HepG2 (cell line): ENCODE measurements around the gene BRK1. TPM values are rescaled to one million over a fixed set of nuclear protein-coding genes. Genes with fewer than 3 reads are reported as not detected.

Source experiments
- GABPA ChIP-seq, 2 experiments: IDR thresholded peaks; 2 replicates each; pipeline ENCODE4 v1.6.1; 2011 to 2016; ENCODE audit warnings: low read depth in 2 of 2, low read length in 1 of 2, missing biosample characterization in 1 of 2, missing genetic modification characterization in 1 of 2
- HDAC1 ChIP-seq: sonication (generic); formaldehyde crosslinking; IDR thresholded peaks from 2 replicates; pipeline ENCODE4 v1.5.1; 2020; ENCODE audit warnings: mild to moderate bottlenecking, missing genetic modification reagents
- KMT2B ChIP-seq: IDR thresholded peaks from 2 replicates; pipeline ENCODE4 v1.6.1; 2016; ENCODE audit warnings: missing genetic modification reagents, missing compliant biosample characterization
- NCOA1 ChIP-seq: sonication (generic); formaldehyde crosslinking; IDR thresholded peaks from 2 replicates; pipeline ENCODE4 v1.9.0; 2021; ENCODE audit warnings: missing genetic modification reagents
- RAD51 ChIP-seq: fragments of 450-650 bp; IDR thresholded peaks from 2 replicates; pipeline ENCODE4 v1.6.1; 2016; ENCODE audit warnings: borderline replicate concordance
- RFX3 ChIP-seq: IDR thresholded peaks from 2 replicates; pipeline ENCODE4 v1.6.1; 2016; ENCODE audit warnings: missing biosample characterization, missing genetic modification reagents
- SIN3B ChIP-seq: fragments of 150-350 bp; IDR thresholded peaks from 2 replicates; pipeline ENCODE4 v1.6.1; 2014; ENCODE audit warnings: low read length
- SIX4 ChIP-seq: sonication (generic); formaldehyde crosslinking; IDR thresholded peaks from 2 replicates; pipeline ENCODE4 v1.4.0; 2020; ENCODE audit warnings: missing genetic modification reagents
- SOX6 ChIP-seq, 2 experiments: fragments of 450-650 bp in 1 of 2; sonication (generic) in 1 of 2; formaldehyde crosslinking in 1 of 2; IDR thresholded peaks; 2 replicates each; pipeline versions ENCODE4 v1.4.0 to v1.6.1; 2017 to 2020; ENCODE audit warnings: antibody characterized with exemption in 1 of 2, mild to moderate bottlenecking in 1 of 2, missing genetic modification reagents in 1 of 2
- TCF7L2 ChIP-seq: IDR thresholded peaks from 2 replicates; pipeline ENCODE4 v1.6.1; 2011; ENCODE audit warnings: mild to moderate bottlenecking, low read depth, low read length, moderate library complexity
- ZFYVE20 ChIP-seq: sonication (generic); formaldehyde crosslinking; IDR thresholded peaks from 2 replicates; pipeline ENCODE4 v1.8.0; 2023; ENCODE audit warnings: low read depth, mild to moderate bottlenecking, moderate library complexity, missing genetic modification reagents, borderline replicate concordance
- ZNF20 ChIP-seq: sonication (generic); formaldehyde crosslinking; IDR thresholded peaks from 2 replicates; pipeline ENCODE4 v1.4.0; 2020; ENCODE audit warnings: mild to moderate bottlenecking, moderate library complexity, missing genetic modification reagents
- ZNF451 ChIP-seq: sonication (generic); formaldehyde crosslinking; IDR thresholded peaks from 2 replicates; pipeline ENCODE4 v1.5.0; 2020; ENCODE audit warnings: mild to moderate bottlenecking, missing genetic modification reagents
- ZNF530 ChIP-seq: sonication (generic); formaldehyde crosslinking; IDR thresholded peaks from 2 replicates; pipeline ENCODE4 v1.5.0; 2020; ENCODE audit warnings: low read depth, mild to moderate bottlenecking, missing genetic modification reagents
- polyA plus RNA-seq, 8 experiments: library from polyadenylated mRNA; depleted of rRNA in 3 of 8; stranded (reverse) in 7 of 8; unstranded in 1 of 8; fragments of >200 nt; fragmentation: Illumina TruSeq in 4 of 8; extraction: Trizol in 4 of 8; gene quantifications; 2 replicates each; pipeline versions ENCODE4 v1.2.1 to v1.2.3, GENCODE V29; 2011 to 2016; ENCODE audit warnings: low read depth in 4 of 8, missing spikeins in 1 of 8, mixed read lengths in 1 of 8; ENCODE audit not compliant: insufficient read depth in 1 of 8
- total RNA-seq, 5 experiments: library from RNA; depleted of rRNA; stranded (reverse); fragments of >200 nt; fragmentation: Illumina TruSeq; extraction: Trizol; gene quantifications; 2 replicates each; pipeline ENCODE4 v1.2.3, GENCODE V29; 2016; ENCODE audit warnings: low read depth in 1 of 5
- TF ChIP-seq, protein P1 (sequence below): sonication (generic); formaldehyde crosslinking; IDR thresholded peaks from 2 replicates; pipeline ENCODE4 v1.5.0; 2020; ENCODE audit warnings: missing genetic modification reagents, mild to moderate bottlenecking, borderline replicate concordance
- TF ChIP-seq, protein P2 (sequence below): sonication (generic); formaldehyde crosslinking; IDR thresholded peaks from 2 replicates; pipeline ENCODE4 v1.4.0; 2020; ENCODE audit warnings: mild to moderate bottlenecking, missing genetic modification reagents
- TF ChIP-seq, protein P3 (sequence below): IDR thresholded peaks from 2 replicates; pipeline ENCODE4 v1.6.1; 2016; ENCODE audit warnings: missing biosample characterization, missing genetic modification reagents, low read depth
- TF ChIP-seq, protein P4 (sequence below): sonication (generic); formaldehyde crosslinking; IDR thresholded peaks from 2 replicates; pipeline ENCODE4 v1.4.0; 2020; ENCODE audit warnings: missing genetic modification reagents, borderline replicate concordance
- TF ChIP-seq, protein P5 (sequence below): sonication (generic); formaldehyde crosslinking; IDR thresholded peaks from 2 replicates; pipeline ENCODE4 v1.4.0; 2020; ENCODE audit warnings: missing genetic modification reagents, borderline replicate concordance
- TF ChIP-seq, protein P6 (sequence below): sonication (generic); formaldehyde crosslinking; IDR thresholded peaks from 2 replicates; pipeline ENCODE4 v1.9.0; 2022; ENCODE audit warnings: low read depth, missing genetic modification reagents

Gene BRK1
- total and polyA plus RNA-seq, 2 of the 13 experiments (the other 11 are each of a cell fraction or from before 2014, with no cell fraction given): 118 to 155 TPM

DNA sequence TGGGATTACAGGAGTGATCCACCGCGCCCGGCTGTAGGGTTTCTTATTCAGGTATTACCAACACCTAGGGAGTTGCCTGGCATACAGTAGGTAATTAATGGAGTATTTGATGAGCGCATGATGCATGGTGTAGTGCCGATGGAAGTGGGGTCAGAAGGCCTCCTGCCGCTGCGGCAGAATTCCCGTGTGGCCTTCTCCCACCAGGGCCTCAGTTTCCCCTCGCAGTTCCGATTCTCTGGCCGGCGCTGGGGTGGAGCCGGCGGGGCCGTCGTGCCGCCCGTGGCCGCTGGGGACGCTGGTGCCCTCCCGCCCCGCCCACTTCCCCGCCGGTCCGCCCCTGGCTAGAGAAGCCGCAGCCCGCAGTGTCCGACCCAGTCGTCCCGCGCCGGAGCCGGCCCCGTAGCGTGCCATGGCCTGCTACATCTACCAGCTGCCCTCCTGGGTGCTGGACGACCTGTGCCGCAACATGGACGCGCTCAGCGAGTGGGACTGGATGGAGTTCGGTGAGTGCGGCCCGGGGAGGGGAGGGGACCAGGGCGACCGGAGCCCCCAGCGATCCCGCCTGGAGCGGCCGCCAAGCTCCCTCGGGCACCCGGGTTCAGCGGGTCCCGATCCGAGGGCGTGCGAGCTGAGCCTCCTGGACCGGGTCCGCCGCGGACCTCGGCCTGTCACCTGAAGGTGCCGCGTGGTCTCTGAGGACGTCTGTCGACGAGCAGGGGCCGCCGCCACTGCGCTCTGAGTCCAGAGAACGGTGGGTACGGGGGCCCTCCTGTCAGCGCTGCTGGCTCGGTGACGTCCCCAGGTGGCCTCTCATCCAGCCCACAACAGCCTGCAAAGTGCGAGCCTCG, 49.3 kb downstream of the BRK1 start, which contains the start of gene IRAK2 (continued):
- TF ChIP-seq SOX6 (IDR thresholded peaks at IDR 0.05) (no peak), SOX6 (CRISPR knock-in tag; IDR thresholded peaks at IDR 0.05) (no peak), KMT2B (CRISPR knock-in tag) (no peak), ZNF20 (no peak), RAD51 (no peak), ZNF451 (peak; percentile 72; the same call in 1 of the 2 replicates), RFX3 (no peak), NCOA1 (no peak), HDAC1 (CRISPR knock-in tag) (peak; percentile 75; the same call in 1 of the 2 replicates), SIX4 (CRISPR knock-in tag) (no peak), ZFYVE20 (no peak), ZNF530 (CRISPR knock-in tag) (peak; percentile 46; the same call in 1 of the 2 replicates), TCF7L2 (no peak), GABPA (IDR thresholded peaks at IDR 0.05; ENCODE audit: low read depth, low read length) (no peak), GABPA (CRISPR knock-in tag; IDR thresholded peaks at IDR 0.05; ENCODE audit: low read depth) (no peak), SIN3B (no peak)
- TF ChIP-seq, protein P1, sequence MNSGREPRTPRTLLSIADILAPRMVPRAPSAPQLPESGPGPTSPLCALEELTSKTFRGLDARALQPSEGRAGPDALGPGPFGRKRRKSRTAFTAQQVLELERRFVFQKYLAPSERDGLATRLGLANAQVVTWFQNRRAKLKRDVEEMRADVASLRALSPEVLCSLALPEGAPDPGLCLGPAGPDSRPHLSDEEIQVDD: no peak
- TF ChIP-seq, protein P2, sequence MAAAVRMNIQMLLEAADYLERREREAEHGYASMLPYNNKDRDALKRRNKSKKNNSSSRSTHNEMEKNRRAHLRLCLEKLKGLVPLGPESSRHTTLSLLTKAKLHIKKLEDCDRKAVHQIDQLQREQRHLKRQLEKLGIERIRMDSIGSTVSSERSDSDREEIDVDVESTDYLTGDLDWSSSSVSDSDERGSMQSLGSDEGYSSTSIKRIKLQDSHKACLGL (CRISPR knock-in tag): peak; percentile 92
- TF ChIP-seq, protein P3, sequence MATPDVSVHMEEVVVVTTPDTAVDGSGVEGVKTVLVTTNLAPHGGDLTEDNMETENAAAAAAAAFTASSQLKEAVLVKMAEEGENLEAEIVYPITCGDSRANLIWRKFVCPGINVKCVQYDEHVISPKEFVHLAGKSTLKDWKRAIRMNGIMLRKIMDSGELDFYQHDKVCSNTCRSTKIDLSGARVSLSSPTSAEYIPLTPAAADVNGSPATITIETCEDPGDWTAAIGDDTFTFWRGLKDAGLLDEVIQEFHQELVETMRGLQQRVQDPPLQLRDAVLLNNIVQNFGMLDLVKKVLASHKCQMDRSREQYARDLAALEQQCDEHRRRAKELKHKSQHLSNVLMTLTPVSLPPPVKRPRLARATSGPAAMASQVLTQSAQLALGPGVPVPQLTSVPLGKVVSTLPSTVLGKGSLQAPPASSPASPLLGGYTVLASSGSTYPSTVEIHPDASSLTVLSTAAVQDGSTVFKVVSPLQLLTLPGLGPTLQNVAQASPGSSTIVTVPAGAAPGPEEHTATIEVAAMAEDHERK (CRISPR knock-in tag): no peak
- TF ChIP-seq, protein P4, sequence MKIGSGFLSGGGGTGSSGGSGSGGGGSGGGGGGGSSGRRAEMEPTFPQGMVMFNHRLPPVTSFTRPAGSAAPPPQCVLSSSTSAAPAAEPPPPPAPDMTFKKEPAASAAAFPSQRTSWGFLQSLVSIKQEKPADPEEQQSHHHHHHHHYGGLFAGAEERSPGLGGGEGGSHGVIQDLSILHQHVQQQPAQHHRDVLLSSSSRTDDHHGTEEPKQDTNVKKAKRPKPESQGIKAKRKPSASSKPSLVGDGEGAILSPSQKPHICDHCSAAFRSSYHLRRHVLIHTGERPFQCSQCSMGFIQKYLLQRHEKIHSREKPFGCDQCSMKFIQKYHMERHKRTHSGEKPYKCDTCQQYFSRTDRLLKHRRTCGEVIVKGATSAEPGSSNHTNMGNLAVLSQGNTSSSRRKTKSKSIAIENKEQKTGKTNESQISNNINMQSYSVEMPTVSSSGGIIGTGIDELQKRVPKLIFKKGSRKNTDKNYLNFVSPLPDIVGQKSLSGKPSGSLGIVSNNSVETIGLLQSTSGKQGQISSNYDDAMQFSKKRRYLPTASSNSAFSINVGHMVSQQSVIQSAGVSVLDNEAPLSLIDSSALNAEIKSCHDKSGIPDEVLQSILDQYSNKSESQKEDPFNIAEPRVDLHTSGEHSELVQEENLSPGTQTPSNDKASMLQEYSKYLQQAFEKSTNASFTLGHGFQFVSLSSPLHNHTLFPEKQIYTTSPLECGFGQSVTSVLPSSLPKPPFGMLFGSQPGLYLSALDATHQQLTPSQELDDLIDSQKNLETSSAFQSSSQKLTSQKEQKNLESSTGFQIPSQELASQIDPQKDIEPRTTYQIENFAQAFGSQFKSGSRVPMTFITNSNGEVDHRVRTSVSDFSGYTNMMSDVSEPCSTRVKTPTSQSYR (CRISPR knock-in tag): no peak
- TF ChIP-seq, protein P5, sequence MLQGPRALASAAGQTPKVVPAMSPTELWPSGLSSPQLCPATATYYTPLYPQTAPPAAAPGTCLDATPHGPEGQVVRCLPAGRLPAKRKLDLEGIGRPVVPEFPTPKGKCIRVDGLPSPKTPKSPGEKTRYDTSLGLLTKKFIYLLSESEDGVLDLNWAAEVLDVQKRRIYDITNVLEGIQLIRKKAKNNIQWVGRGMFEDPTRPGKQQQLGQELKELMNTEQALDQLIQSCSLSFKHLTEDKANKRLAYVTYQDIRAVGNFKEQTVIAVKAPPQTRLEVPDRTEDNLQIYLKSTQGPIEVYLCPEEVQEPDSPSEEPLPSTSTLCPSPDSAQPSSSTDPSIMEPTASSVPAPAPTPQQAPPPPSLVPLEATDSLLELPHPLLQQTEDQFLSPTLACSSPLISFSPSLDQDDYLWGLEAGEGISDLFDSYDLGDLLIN: no peak
- TF ChIP-seq, protein P6, sequence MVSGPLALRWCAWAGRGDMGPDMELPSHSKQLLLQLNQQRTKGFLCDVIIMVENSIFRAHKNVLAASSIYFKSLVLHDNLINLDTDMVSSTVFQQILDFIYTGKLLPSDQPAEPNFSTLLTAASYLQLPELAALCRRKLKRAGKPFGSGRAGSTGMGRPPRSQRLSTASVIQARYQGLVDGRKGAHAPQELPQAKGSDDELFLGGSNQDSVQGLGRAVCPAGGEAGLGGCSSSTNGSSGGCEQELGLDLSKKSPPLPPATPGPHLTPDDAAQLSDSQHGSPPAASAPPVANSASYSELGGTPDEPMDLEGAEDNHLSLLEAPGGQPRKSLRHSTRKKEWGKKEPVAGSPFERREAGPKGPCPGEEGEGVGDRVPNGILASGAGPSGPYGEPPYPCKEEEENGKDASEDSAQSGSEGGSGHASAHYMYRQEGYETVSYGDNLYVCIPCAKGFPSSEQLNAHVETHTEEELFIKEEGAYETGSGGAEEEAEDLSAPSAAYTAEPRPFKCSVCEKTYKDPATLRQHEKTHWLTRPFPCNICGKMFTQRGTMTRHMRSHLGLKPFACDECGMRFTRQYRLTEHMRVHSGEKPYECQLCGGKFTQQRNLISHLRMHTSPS: 0 out of 2 replicates have a peak, but pooled peaks have one; percentile 35
